Astrocyte of the spinal cord (primary cell): ENCODE measurements around the gene YIF1A.

ENCODE experiments used
- DNase-seq: peaks from one replicate; pipeline ENCODE4 v3.0.0; 2011; ENCODE audit warnings: low read depth, low spot score
- H3K4me3 ChIP-seq: 2 replicates; pipeline ENCODE4 v1.5.1; 2011; ENCODE audit warnings: low read depth, mild to moderate bottlenecking, low read length, moderate library complexity
- in situ Hi-C: cut with HindIII; loops from 2 replicates; pipeline ENCODE4 v1.10.0; 2017; ENCODE audit warnings: low sequenced_read_pairs
- TF ChIP-seq, protein P1 (sequence below): IDR thresholded peaks from 2 replicates; pipeline ENCODE4 v1.5.1; 2012; ENCODE audit warnings: low read depth, mild to moderate bottlenecking, low read length, inconsistent platforms

The YIF1A gene

DNA sequence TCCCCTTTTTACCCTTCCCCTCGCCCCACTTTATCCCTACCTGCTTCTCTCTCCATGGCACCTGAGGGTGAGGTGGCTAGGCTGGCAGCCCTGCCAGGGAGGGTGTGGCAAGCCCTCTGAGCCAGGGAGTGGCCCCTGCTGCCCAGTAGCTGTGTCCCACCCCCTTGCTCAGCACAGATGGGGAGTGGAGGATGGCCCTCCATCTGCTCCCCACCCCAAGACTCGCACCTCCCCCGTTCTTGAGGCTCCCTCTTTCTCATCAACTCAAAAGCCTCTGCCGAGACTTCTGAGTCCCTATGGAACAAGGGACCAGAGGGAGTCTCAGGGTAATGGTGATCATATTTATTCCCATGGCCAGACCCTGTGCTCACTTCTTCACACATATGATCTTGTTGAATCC, 4.4 kb upstream of the YIF1A start:
- DNase-seq = no peak
- in situ Hi-C loops = no loop called here
- no peak overlapping the region for H3K4me3 ChIP-seq
- TF ChIP-seq, protein P1, sequence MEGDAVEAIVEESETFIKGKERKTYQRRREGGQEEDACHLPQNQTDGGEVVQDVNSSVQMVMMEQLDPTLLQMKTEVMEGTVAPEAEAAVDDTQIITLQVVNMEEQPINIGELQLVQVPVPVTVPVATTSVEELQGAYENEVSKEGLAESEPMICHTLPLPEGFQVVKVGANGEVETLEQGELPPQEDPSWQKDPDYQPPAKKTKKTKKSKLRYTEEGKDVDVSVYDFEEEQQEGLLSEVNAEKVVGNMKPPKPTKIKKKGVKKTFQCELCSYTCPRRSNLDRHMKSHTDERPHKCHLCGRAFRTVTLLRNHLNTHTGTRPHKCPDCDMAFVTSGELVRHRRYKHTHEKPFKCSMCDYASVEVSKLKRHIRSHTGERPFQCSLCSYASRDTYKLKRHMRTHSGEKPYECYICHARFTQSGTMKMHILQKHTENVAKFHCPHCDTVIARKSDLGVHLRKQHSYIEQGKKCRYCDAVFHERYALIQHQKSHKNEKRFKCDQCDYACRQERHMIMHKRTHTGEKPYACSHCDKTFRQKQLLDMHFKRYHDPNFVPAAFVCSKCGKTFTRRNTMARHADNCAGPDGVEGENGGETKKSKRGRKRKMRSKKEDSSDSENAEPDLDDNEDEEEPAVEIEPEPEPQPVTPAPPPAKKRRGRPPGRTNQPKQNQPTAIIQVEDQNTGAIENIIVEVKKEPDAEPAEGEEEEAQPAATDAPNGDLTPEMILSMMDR = no peak

DNA sequence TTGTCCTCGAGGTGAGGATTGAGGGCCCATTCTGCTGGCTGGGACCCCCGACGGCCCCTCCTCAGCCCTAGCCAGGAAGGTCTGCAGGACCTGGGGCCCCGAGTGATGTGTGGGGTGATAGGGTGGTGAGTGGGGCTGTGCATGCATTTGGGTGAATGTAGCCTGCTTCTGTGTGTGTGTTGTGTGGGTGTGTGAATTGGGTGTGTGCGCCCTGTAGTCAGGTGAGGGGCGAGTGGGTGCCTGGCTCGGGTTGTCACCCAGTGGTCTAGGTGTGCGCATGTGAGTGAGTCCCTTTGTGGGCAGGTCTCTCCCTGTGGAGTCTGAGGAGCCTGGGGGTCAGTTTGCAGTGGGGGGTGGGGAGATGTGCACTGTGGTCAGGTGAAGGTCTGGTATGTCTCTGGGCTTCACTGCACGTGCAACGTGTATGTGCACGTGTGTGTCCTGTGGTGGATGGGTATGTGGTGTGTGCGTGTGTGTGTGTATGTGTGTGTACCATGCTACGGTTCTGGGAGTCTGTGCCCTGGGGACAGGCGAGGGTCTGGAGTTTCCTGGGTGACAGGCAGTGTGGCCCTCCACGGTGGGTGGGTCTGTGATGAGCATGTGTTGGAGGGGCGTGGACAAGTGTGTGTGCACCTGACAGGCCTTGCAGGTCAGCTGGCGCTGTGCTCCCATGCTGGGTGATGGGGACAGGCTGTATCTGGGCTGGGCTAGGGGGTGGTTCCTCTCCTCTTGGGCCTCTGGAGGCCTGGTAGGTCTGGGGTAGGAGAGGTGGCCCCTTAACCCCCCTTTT, 3.8 kb upstream of the YIF1A start:
- H3K4me3 ChIP-seq = no peak overlapping the region
- DNase-seq = no peak
- TF ChIP-seq, protein P1 = no peak
- in situ Hi-C loops = no loop called here

DNA sequence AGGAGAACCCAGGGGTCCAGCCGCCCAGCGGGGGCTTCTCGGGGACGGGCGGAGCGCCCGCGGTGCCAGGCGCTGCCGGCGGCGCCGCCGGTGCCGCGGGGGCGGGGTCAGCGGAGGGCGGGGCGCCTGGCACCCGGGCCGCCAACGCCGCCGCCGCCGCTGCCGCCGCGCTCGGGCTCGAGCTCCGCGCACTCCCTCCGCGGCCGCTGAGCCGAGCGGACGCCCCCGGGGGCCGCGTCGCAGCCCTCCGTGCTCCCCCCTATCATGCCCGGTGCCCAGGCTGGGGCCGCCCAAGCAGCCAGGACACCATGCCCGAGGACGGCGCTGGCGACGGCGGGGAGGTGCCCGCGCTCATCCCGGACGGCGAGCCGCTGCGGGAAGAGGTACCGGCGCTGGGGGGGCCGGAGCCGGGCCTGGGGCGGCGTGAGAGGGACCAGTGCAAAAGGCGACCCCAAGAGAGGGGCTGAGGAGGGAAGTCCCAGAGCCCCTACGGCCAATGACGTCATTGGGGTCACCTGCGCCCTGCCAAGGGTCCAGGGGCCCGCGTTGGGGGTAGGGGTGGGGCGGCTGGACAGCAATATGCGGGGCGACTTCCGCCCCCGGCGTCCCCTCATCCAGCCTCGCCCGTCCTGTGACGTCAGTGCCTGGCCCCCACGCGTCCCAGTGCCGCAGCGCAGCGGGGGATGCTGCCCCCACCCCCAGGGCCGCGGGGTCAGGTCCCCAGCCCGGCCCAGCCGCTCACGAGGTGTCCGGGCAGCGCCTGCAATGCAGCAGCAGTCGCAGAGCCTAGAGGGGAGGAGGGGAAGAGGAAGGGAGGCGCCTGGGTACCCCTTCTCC, 3.0 kb upstream of the YIF1A start, which contains the start of gene TMEM151A:
TSS of gene TMEM151A (plus strand) at position 189 of the 837 bp plus-strand sequence. CDS start at position 309, 120 bp downstream.
- DNase-seq = no peak
- H3K4me3 ChIP-seq = no peak within 1 kb of the TSS
- TF ChIP-seq, protein P1 = no peak
- in situ Hi-C loops = no loop called here

DNA sequence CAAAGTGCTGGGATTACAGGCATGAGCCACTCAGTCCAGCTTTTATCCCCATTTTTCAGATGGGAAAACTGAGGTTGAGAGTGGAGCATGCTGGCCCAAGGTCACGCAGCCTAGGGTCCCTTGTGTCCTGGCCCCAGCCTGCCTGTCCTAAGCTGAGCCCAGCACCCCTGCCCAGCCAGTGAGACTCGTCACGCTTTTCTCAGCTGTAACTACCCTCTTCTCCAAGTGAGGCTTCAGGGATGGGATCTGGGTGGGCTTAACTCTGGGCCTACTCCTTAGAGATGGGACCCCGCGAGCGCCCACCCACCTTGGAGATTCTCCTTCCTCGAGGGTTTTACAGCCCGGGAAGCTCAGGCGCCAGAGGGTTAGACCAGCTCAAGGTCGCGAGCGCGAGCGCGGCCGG, 2.4 kb upstream of the YIF1A start:
- no peak overlapping the region for H3K4me3 ChIP-seq
- no peak for DNase-seq
- in situ Hi-C loops = no loop called here
- TF ChIP-seq, protein P1 = no peak

DNA sequence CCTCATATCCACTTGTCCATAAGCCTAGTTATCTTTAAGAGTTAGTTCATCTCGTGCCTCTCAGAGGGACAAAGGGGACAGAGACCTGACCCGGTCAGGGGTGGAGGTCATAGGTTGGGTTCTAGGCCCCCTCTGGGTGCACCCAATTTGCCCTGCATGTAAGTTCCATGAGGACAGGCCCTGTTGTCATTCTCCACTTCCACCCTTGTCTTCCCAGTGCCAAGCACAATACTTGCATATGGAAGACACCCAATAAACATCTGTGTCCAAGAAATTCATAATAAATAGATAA, 1.3 kb upstream of the YIF1A start:
- in situ Hi-C loops = no loop called here
- no peak for DNase-seq
- TF ChIP-seq, protein P1 = no peak

DNA sequence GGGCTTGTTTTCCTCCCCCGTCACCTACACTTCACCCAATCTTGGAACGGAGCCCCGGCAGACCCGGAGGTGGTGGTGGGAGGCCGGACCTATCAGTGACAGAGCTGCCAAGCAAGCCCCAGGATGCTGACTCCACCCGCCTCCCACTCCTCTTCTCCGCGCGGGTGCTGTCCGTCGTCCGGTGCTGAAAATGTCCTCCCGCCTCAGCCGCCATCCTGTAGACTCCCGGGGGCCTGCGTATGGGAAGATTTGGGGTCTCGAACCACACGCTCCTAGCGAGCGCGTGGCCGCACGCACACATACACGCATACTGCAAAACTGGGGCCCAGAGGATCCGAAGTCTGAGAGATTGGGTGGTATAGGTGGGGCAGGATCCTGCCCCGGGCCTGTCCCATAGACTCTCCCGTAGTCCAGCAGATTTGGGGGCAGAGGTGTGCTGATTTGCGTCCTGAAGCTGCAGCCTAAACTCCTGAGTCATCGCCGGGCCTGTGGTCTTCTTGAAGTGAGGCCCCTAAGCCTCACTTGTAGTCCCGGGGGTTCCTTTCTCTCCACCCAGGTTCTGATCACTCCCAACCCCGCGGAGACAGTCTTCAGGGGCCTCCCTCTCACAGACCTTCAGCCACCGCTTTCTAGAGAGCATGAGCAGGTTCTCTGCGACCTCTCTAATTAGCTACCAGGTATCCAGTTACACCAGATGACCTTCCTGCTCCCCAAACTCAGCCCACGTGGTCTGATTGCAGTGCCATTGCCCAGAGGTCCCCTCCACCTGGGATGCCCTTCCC, 796 bp upstream of the YIF1A start:
- H3K4me3 ChIP-seq = peak overlapping the region; percentile 69
- TF ChIP-seq, protein P1 = no peak
- DNase-seq = no peak
- in situ Hi-C loops = no loop called here

More for the DNA sequence above, 1.3 kb upstream of the YIF1A start:
- no peak overlapping the region for H3K4me3 ChIP-seq
